Prostate gland (tissue), 2 donors: ENCODE data around the gene CHMP5.

ENCODE experiments used
- POLR2A ChIP-seq: fragments of 450-650 bp; IDR thresholded peaks from one replicate; pipeline ENCODE4 v1.6.1; 2016; ENCODE audit warnings: antibody characterized with exemption, mild to moderate bottlenecking
- POLR2AphosphoS5 ChIP-seq: sonication (generic); formaldehyde crosslinking; IDR thresholded peaks from one replicate; pipeline ENCODE4 v1.6.1; 2017; ENCODE audit warnings: antibody characterized with exemption
- TF ChIP-seq, protein P1 (sequence below), 4 experiments: fragments of 200-600 bp in 2 of 4; fragments of 450-650 bp in 2 of 4; sonication (generic) in 2 of 4; IDR thresholded peaks; 1 replicate in 3 of 4; 2 replicates in 1 of 4; pipeline ENCODE4 v1.5.1; 2016 to 2019; ENCODE audit warnings: antibody characterized with exemption in 4 of 4, mild to moderate bottlenecking in 2 of 4, moderate library complexity in 2 of 4

DNA sequence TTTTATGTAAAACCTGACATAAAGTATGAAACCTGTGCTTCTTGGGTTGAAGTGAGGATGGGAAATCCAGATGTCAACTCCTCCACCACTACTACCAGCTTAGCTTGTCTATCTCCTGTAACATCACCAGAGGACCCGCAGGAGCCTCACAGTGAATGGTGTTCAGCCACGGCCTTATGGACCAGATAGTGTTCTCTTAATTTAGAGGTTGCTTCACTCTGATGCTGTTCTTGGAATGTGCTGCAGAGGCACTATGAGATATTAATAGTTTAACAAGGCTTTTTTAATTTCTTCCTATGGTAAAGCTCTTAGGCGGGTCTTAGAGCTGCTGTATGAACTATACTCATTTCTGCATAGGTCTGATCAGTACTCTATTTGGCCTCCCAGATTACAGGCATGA, 53.4 kb downstream of the CHMP5 start:
- TF ChIP-seq, protein P1, sequence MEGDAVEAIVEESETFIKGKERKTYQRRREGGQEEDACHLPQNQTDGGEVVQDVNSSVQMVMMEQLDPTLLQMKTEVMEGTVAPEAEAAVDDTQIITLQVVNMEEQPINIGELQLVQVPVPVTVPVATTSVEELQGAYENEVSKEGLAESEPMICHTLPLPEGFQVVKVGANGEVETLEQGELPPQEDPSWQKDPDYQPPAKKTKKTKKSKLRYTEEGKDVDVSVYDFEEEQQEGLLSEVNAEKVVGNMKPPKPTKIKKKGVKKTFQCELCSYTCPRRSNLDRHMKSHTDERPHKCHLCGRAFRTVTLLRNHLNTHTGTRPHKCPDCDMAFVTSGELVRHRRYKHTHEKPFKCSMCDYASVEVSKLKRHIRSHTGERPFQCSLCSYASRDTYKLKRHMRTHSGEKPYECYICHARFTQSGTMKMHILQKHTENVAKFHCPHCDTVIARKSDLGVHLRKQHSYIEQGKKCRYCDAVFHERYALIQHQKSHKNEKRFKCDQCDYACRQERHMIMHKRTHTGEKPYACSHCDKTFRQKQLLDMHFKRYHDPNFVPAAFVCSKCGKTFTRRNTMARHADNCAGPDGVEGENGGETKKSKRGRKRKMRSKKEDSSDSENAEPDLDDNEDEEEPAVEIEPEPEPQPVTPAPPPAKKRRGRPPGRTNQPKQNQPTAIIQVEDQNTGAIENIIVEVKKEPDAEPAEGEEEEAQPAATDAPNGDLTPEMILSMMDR (IDR thresholded peaks at IDR 0.05): no peak
- TF ChIP-seq POLR2AphosphoS5 (no peak), POLR2A (no peak)
